Neural cell (in vitro differentiated cells): ENCODE measurements around the gene HOXA4. TPM values are rescaled to one million over a fixed set of nuclear protein-coding genes. Genes with fewer than 3 reads are reported as not detected.

ENCODE experiments used
- H2AFZ ChIP-seq: fragments of 200-600, 300-800 bp; sonication (generic), shearing (Covaris generic); 2 replicates; pipeline ENCODE4 v1.6.0; 2014; ENCODE audit warnings: low read depth, mild to moderate bottlenecking, antibody characterized with exemption, low read length, moderate library complexity
- H3F3A ChIP-seq: fragments of 200-600 bp; shearing (Covaris generic); 2 replicates; pipeline ENCODE4 v1.6.1; 2016; ENCODE audit warnings: mild to moderate bottlenecking, moderate library complexity, mixed read lengths, antibody characterized with exemption, low read length; ENCODE audit not compliant: insufficient read depth, poor library complexity, severe bottlenecking
- H3K27ac ChIP-seq: fragments of 200-600, 300-800 bp; sonication (generic), shearing (Covaris generic); 2 replicates; pipeline ENCODE4 v1.5.1; 2014; ENCODE audit warnings: mild to moderate bottlenecking, low read length, moderate library complexity
- H3K27me3 ChIP-seq: fragments of 300-800, 200-600 bp; sonication (generic), shearing (Covaris generic); 2 replicates; pipeline ENCODE4 v1.6.0; 2014; ENCODE audit warnings: mild to moderate bottlenecking, low read depth, low read length, moderate library complexity; ENCODE audit not compliant: insufficient read depth
- H3K36me3 ChIP-seq: fragments of 300-800, 200-600 bp; sonication (generic), shearing (Covaris generic); 2 replicates; pipeline ENCODE4 v1.5.1; 2014; ENCODE audit warnings: mild to moderate bottlenecking, antibody characterized with exemption, low read length, moderate library complexity; ENCODE audit not compliant: insufficient read depth
- H3K4me2 ChIP-seq: fragments of 300-800, 200-600 bp; sonication (generic), shearing (Covaris generic); 2 replicates; pipeline ENCODE4 v1.6.0; 2014; ENCODE audit warnings: mild to moderate bottlenecking, low read length
- H3K4me3 ChIP-seq: fragments of 300-800, 200-600 bp; sonication (generic), shearing (Covaris generic); 2 replicates; pipeline ENCODE4 v1.5.1; 2014; ENCODE audit warnings: mild to moderate bottlenecking, low read length, moderate library complexity
- H3K79me2 ChIP-seq: fragments of 200-600 bp; shearing (Covaris generic); replicated peaks from 2 replicates; pipeline ENCODE4 v1.6.0; 2014; ENCODE audit warnings: mild to moderate bottlenecking, low read length, moderate library complexity; ENCODE audit not compliant: insufficient read depth
- H3K9ac ChIP-seq: fragments of 300-800, 200-600 bp; sonication (generic), shearing (Covaris generic); 2 replicates; pipeline ENCODE4 v1.6.1; 2016; ENCODE audit warnings: mild to moderate bottlenecking, low read length, mixed read lengths
- H3K9me2 ChIP-seq: fragments of 200-600 bp; shearing (Covaris generic); 2 replicates; pipeline ENCODE4 v1.6.1; 2016; ENCODE audit warnings: mild to moderate bottlenecking, low read length, mixed read lengths; ENCODE audit not compliant: insufficient read depth
- H3K9me3 ChIP-seq: fragments of 200-600, 300-800 bp; sonication (generic), shearing (Covaris generic); 2 replicates; pipeline ENCODE4 v1.6.1; 2016; ENCODE audit warnings: mild to moderate bottlenecking, mixed run types, low read length, moderate library complexity, mixed read lengths
- H4K20me1 ChIP-seq: fragments of 200-600 bp; shearing (Covaris generic); 2 replicates; pipeline ENCODE4 v1.6.1; 2016; ENCODE audit warnings: mild to moderate bottlenecking, mixed run types; ENCODE audit not compliant: insufficient read depth
- EP300 ChIP-seq: fragments of 450-650 bp; conservative IDR thresholded peaks from 2 replicates; pipeline ENCODE4 v1.6.1; 2014; ENCODE audit warnings: antibody characterized with exemption, mild to moderate bottlenecking, moderate library complexity; ENCODE audit not compliant: poor library complexity, severe bottlenecking
- EZH2 ChIP-seq: fragments of 200-600, 300-800 bp; shearing (Covaris generic), sonication (generic); IDR thresholded peaks from 2 replicates; pipeline ENCODE4 v1.6.1; 2014; ENCODE audit warnings: antibody characterized with exemption, low read length, borderline replicate concordance, mild to moderate bottlenecking; ENCODE audit not compliant: insufficient read depth, poor library complexity, severe bottlenecking
- MXI1 ChIP-seq: fragments of 450-650 bp; conservative IDR thresholded peaks from 2 replicates; pipeline ENCODE4 v1.6.1; 2014; ENCODE audit warnings: antibody characterized with exemption, mild to moderate bottlenecking; ENCODE audit not compliant: poor library complexity, severe bottlenecking
- POLR2AphosphoS5 ChIP-seq: IDR thresholded peaks from 2 replicates; pipeline ENCODE4 v1.6.1; 2012
- RAD21 ChIP-seq: fragments of 450-650 bp; conservative IDR thresholded peaks from 2 replicates; pipeline ENCODE4 v1.6.1; 2014; ENCODE audit warnings: antibody characterized with exemption, mild to moderate bottlenecking, moderate library complexity
- SMC3 ChIP-seq: fragments of 450-650 bp; conservative IDR thresholded peaks from 2 replicates; pipeline ENCODE4 v1.6.1; 2014; ENCODE audit warnings: antibody characterized with exemption, mild to moderate bottlenecking, moderate library complexity; ENCODE audit not compliant: poor library complexity
- TAF1 ChIP-seq: IDR thresholded peaks from 2 replicates; pipeline ENCODE4 v1.6.1; 2012; ENCODE audit warnings: low read depth
- polyA plus RNA-seq: library from polyadenylated mRNA; depleted of rRNA; stranded (reverse); fragments of >200 nt; gene quantifications from 2 replicates; pipeline ENCODE4 v1.2.3, GENCODE V29; 2014
- TF ChIP-seq, protein P1 (sequence below): IDR thresholded peaks from 2 replicates; pipeline ENCODE4 v1.6.1; 2012; ENCODE audit warnings: borderline replicate concordance
- TF ChIP-seq, protein P2 (sequence below): fragments of 450-650 bp; IDR thresholded peaks from 2 replicates; pipeline ENCODE4 v1.5.1; 2014; ENCODE audit warnings: antibody characterized with exemption, mild to moderate bottlenecking, moderate library complexity; ENCODE audit not compliant: poor library complexity, severe bottlenecking

Gene HOXA4
- polyA plus RNA-seq, 1 donor from 2014 or later, result not detected

DNA sequence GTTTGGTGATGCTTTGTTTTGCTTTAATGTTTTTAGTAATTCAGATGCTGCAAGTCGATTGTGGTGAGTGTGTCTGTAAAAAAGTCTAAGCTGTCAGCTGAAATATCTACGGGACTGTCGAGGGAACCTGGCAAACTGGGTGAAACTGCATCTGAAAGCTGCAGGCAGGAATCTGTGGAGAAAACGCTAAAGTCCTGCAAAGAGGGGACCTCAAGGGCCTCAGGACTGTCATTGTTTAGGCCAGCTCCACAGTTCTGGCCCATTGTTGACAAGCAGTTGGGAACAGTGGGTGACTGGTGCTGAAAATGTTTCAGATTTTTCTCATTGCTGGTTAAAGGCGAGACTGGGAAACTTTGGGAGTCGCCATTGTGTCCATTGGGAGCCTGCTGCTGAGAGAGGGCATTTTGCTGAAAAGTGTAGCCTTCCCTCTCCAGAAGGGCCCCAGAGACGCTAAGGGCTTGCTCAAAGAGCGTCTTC lies 29.8 kb downstream of the HOXA4 start:
- H3F3A ChIP-seq, result no peaks in the 10 kb centered on the region
- no peak overlapping the region for H3K9ac ChIP-seq
- H3K27me3 ChIP-seq, result peaks cover 100% of the 10 kb centered on the region

DNA sequence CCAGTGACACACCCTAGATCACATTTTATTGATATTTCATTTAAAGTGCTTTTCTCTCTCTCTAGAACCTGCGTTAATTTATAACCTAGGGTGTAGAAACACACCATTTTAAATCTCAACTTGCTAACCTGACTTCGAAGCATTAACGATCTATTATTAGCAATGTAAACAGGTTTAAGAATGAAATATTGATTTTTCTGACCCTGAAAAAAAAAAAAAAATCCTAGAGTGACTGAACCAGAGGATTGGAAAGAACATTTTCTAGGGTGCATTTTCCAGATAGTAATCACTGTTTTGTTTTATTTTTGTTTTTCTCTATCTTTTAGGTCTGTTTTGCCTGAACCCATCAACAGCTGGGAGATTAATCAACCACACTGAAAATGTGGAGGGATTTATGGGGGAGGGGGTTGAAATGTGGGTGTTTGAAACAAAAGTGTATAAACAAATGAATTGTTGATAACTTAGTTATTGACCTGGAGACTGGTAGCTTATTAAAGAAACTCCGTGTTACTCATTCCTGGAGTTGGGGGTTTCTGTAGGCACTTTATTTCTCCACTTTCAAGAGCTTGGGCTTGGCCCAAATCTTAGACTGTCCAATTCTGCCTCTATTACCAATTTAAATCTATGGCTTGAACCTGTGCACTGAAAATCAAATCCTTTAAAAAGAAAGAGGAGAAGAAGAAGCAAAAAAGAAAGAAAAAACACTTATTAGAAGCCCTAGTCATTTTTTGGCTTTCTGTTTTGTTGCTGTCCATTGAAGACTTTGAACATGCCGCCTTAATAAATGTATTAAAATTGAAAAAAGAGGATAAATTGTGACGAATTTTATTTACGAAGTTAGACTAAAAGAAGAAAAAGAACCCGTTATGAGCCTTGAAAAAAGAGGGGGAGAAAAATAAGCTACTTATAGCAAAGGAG lies 30.8 kb downstream of the HOXA4 start:
- H3K9me2 ChIP-seq, result no peaks in the 10 kb centered on the region
- no peaks in the 10 kb centered on the region for H3K36me3 ChIP-seq
- H3K79me2 ChIP-seq, result no peaks in the 10 kb centered on the region
- H3F3A ChIP-seq, result no peaks in the 10 kb centered on the region
- peaks cover 100% of the 10 kb centered on the region for H3K27me3 ChIP-seq
- H3K4me2 ChIP-seq, result no peak overlapping the region
- no peak overlapping the region for H2AFZ ChIP-seq
- no peak overlapping the region for H3K27ac ChIP-seq
- no peak overlapping the region for H3K9ac ChIP-seq
- peaks cover 3% of the 10 kb centered on the region for H3K9me3 ChIP-seq
- H3K4me3 ChIP-seq, result no peak overlapping the region
- no peaks in the 10 kb centered on the region for H4K20me1 ChIP-seq
- TF ChIP-seq POLR2AphosphoS5 (no peak), EZH2 (no peak), SMC3 (no peak), TAF1 (no peak), MXI1 (no peak), RAD21 (no peak)
- TF ChIP-seq, protein P1, sequence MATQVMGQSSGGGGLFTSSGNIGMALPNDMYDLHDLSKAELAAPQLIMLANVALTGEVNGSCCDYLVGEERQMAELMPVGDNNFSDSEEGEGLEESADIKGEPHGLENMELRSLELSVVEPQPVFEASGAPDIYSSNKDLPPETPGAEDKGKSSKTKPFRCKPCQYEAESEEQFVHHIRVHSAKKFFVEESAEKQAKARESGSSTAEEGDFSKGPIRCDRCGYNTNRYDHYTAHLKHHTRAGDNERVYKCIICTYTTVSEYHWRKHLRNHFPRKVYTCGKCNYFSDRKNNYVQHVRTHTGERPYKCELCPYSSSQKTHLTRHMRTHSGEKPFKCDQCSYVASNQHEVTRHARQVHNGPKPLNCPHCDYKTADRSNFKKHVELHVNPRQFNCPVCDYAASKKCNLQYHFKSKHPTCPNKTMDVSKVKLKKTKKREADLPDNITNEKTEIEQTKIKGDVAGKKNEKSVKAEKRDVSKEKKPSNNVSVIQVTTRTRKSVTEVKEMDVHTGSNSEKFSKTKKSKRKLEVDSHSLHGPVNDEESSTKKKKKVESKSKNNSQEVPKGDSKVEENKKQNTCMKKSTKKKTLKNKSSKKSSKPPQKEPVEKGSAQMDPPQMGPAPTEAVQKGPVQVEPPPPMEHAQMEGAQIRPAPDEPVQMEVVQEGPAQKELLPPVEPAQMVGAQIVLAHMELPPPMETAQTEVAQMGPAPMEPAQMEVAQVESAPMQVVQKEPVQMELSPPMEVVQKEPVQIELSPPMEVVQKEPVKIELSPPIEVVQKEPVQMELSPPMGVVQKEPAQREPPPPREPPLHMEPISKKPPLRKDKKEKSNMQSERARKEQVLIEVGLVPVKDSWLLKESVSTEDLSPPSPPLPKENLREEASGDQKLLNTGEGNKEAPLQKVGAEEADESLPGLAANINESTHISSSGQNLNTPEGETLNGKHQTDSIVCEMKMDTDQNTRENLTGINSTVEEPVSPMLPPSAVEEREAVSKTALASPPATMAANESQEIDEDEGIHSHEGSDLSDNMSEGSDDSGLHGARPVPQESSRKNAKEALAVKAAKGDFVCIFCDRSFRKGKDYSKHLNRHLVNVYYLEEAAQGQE, result no peak
- TF ChIP-seq, protein P2, sequence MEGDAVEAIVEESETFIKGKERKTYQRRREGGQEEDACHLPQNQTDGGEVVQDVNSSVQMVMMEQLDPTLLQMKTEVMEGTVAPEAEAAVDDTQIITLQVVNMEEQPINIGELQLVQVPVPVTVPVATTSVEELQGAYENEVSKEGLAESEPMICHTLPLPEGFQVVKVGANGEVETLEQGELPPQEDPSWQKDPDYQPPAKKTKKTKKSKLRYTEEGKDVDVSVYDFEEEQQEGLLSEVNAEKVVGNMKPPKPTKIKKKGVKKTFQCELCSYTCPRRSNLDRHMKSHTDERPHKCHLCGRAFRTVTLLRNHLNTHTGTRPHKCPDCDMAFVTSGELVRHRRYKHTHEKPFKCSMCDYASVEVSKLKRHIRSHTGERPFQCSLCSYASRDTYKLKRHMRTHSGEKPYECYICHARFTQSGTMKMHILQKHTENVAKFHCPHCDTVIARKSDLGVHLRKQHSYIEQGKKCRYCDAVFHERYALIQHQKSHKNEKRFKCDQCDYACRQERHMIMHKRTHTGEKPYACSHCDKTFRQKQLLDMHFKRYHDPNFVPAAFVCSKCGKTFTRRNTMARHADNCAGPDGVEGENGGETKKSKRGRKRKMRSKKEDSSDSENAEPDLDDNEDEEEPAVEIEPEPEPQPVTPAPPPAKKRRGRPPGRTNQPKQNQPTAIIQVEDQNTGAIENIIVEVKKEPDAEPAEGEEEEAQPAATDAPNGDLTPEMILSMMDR, result no peak

More for the DNA sequence above, 29.8 kb downstream of the HOXA4 start:
- Histone ChIP-seq H3K4me2 (no peak overlapping the region), H2AFZ (no peak overlapping the region), H3K79me2 (no peaks in the 10 kb centered on the region), H3K36me3 (no peaks in the 10 kb centered on the region), H3K9me2 (no peaks in the 10 kb centered on the region), H3K9me3 (no peaks in the 10 kb centered on the region), H4K20me1 (no peaks in the 10 kb centered on the region), H3K27ac (no peak overlapping the region), H3K4me3 (no peak overlapping the region)
- TF ChIP-seq POLR2AphosphoS5 (no peak), EP300 (no peak), SMC3 (no peak), EZH2 (no peak), MXI1 (no peak), RAD21 (no peak)
- TF ChIP-seq, protein P1, result no peak
- TF ChIP-seq, protein P2, result no peak
